DLD1 (cell line): ENCODE data around the gene C3orf85.
"Not testable (repeated sequence)": the region's sequence is repeated elsewhere in the genome, so short reads cannot be mapped to it uniquely, and the experiment has no call there.

Source experiments
- in situ Hi-C: cut with HindIII; loops from 2 replicates; pipeline ENCODE4 v1.10.0; 2017; ENCODE audit warnings: low sequenced_read_pairs

C3orf85 gene

GRCh38 chr3:109136523-109136922 lies at the start of gene C3orf85:
TSS of gene C3orf85 (plus strand) at chr3:109136719. CDS start at chr3:109136848, 129 bp downstream.
- in situ Hi-C loops = no loop called here

- in situ Hi-C loops = no loop called here
Measured at GRCh38 chr3:109089265-109089664, 47.3 kb upstream of the C3orf85 start.

GRCh38 chr3:109091846-109092245 lies 44.7 kb upstream of the C3orf85 start:
- in situ Hi-C loops = no loop called here

GRCh38 chr3:109093561-109093960 lies 43.0 kb upstream of the C3orf85 start:
- in situ Hi-C loops = no loop called here

GRCh38 chr3:109095166-109095565 lies 41.4 kb upstream of the C3orf85 start:
- in situ Hi-C loops = no loop called here

GRCh38 chr3:109098079-109098644 lies 38.4 kb upstream of the C3orf85 start:
- in situ Hi-C loops = no loop called here

- in situ Hi-C loops = no loop called here
Measured at GRCh38 chr3:109109574-109109973, 26.9 kb upstream of the C3orf85 start.

- in situ Hi-C loops = no loop called here
Measured at GRCh38 chr3:109112946-109113760, 23.4 kb upstream of the C3orf85 start.

GRCh38 chr3:109114746-109115145 lies 21.8 kb upstream of the C3orf85 start:
- in situ Hi-C loops = no loop called here

GRCh38 chr3:109115451-109115850 lies 21.1 kb upstream of the C3orf85 start:
- in situ Hi-C loops = no loop called here

GRCh38 chr3:109116031-109116430 lies 20.5 kb upstream of the C3orf85 start:
- in situ Hi-C loops = no loop called here

GRCh38 chr3:109117939-109118338 lies 18.6 kb upstream of the C3orf85 start, which contains the start of gene MORC1:
TSS of gene MORC1 (minus strand) at chr3:109118134. CDS start at chr3:109118059, 75 bp downstream.
- in situ Hi-C loops = no loop called here

GRCh38 chr3:109118584-109118983 lies 17.9 kb upstream of the C3orf85 start:
- in situ Hi-C loops = no loop called here

- in situ Hi-C loops = no loop called here
Measured at GRCh38 chr3:109122690-109123089, 13.8 kb upstream of the C3orf85 start.

- in situ Hi-C loops = no loop called here
Measured at GRCh38 chr3:109125902-109126301, 10.6 kb upstream of the C3orf85 start.

- in situ Hi-C loops = no loop called here
Measured at GRCh38 chr3:109127553-109127952, 9.0 kb upstream of the C3orf85 start.

GRCh38 chr3:109131276-109131675 lies 5.2 kb upstream of the C3orf85 start:
- in situ Hi-C loops = no loop called here

GRCh38 chr3:109132801-109133473 lies 3.6 kb upstream of the C3orf85 start:
- in situ Hi-C loops = no loop called here

GRCh38 chr3:109133474-109133816 lies 3.1 kb upstream of the C3orf85 start:
- in situ Hi-C loops = not testable (repeated sequence)

GRCh38 chr3:109137761-109138160 lies 1.2 kb downstream of the C3orf85 start:
- in situ Hi-C loops = no loop called here

GRCh38 chr3:109140318-109140717 lies 3.8 kb downstream of the C3orf85 start:
- in situ Hi-C loops = no loop called here

- in situ Hi-C loops = no loop called here
Measured at GRCh38 chr3:109143646-109144045, 7.1 kb downstream of the C3orf85 start.
